Choroid plexus epithelial cell (primary cell): ENCODE results near the gene KIRREL3.

Source experiments
- DNase-seq: peaks from one replicate; pipeline ENCODE4 v3.0.0-alpha.2; 2010; ENCODE audit warnings: low read depth
- H3K4me3 ChIP-seq: 2 replicates; pipeline ENCODE4 v1.5.1; 2011; ENCODE audit warnings: low read depth, mild to moderate bottlenecking, control low read depth, low read length, moderate library complexity
- CTCF ChIP-seq: conservative IDR thresholded peaks from 2 replicates; pipeline ENCODE4 v1.5.1; 2011; ENCODE audit warnings: low read depth, mild to moderate bottlenecking, control low read depth, inconsistent platforms, low read length, moderate library complexity

Gene KIRREL3

DNA sequence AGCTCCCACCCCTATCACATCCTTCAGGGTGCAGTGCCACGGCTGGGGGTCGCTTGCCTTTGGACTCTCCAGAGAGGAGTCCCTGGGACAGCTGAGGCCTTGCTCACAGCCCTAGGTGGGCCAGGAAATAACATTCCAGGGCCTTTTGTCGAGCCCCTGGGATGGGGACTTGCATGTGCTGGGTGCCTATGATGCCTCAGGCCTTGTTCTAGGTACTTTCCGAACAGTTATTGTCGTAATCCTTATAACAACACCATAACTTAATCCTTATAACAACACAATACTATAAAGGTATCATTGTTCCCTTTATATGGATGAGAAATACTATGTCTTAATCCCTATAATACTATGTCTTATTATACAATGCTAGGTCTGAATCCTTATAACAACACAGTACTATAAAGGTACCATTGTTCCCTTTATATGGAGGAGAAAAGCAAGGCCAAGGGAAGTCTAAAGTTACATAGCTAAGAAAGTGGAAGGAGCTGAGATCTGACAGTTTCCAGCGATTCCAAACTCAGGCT, 408.5 kb downstream of the KIRREL3 start:
- no peak for TF ChIP-seq CTCF
- no peak for DNase-seq
- no peak overlapping the region for H3K4me3 ChIP-seq

- no peak for DNase-seq
- H3K4me3 ChIP-seq, result no peak overlapping the region
- no peak for TF ChIP-seq CTCF
Measured at GRCh38 chr11:126589492-126589803, 411.1 kb downstream of the KIRREL3 start.

DNA sequence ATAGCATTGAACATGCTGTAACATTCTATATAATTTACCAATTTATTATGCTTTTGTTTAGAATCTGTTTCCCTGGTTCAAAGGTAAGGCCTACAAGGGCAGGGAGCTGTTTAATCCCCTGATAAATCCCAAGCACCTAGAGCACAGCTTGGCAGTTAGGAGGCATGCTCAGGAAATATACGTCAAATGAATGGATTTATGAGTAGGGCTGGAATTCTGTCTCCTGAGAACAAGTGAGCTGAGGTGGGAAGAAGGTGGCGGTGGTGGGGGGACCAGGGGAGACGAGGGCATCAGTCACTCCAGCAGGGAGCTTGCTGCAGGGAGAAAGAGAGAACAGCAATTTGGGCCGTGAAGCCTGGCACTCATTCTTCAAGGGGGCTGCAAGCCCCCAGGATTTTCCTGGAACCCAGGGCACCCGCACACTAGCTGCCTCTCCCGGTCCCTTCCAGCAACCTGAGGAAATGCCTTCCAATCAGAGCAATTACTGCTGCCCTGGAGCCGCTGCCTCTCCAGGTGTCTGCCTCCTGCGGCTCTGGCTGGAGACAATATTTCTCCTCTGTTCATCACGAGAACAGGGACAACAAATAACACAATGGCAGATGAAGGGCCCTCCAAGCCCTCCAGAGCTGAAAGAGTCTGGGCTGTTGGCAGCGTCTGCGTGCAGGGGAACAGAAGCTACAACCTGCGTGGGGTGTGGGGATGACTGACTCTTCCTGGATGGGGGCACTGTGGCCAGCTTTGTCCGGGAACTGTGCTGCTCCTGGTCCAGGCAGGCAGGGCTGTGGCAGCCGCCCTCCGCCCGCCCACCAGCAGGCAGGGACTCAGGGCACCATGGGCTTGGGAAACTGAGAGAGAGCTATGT, 411.7 kb downstream of the KIRREL3 start:
- no peak for TF ChIP-seq CTCF
- H3K4me3 ChIP-seq, result no peak overlapping the region
- no peak for DNase-seq

DNA sequence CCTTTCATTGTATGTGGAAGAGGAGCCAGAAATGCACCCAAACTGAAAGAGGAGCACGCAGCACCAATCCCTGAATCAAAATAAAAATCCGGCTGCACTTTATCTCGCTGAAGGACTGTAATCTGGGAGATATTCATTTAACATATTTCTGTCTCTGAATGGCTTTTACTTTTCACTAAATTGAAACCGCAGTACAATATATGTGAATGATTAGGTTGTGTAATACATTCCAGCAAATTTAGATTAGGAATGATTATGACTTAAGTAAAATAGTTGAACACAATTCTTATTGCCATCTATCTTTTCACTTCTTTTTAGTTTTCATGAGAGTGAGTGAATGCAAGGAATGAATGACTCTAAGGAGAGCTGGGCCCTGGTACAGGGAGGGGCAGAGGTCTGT, 413.0 kb downstream of the KIRREL3 start:
- no peak overlapping the region for H3K4me3 ChIP-seq
- TF ChIP-seq CTCF, result no peak
- DNase-seq, result no peak

GRCh38 chr11:126585774-126586491, 414.6 kb downstream of the KIRREL3 start:
- peak overlapping the region; percentile 34 for H3K4me3 ChIP-seq
- TF ChIP-seq CTCF, result no peak
- DNase-seq, result peak; percentile 92

- no peak for TF ChIP-seq CTCF
- no peak for DNase-seq
- H3K4me3 ChIP-seq, result peak overlapping the region; percentile 34
Measured at GRCh38 chr11:126585388-126585773, 415.2 kb downstream of the KIRREL3 start.
